Endothelial cell (in vitro differentiated cells): ENCODE measurements around the gene ETNPPL. TPM values are rescaled to one million over a fixed set of nuclear protein-coding genes. Genes with fewer than 3 reads are reported as not detected.

ENCODE experiments used
- DNase-seq: peaks from one replicate; pipeline ENCODE4 v3.0.0; 2021; ENCODE audit warnings: low spot score
- H3K27ac Mint-ChIP-seq: one replicate; pipeline ENCODE4 v1.8.0; 2021; ENCODE audit warnings: mixed read lengths, inconsistent platforms; ENCODE audit not compliant: unreplicated experiment
- H3K27me3 Mint-ChIP-seq: one replicate; pipeline ENCODE4 v1.8.0; 2021; ENCODE audit warnings: mild to moderate bottlenecking, moderate library complexity, mixed read lengths, inconsistent platforms; ENCODE audit not compliant: unreplicated experiment
- H3K36me3 Mint-ChIP-seq: one replicate; pipeline ENCODE4 v1.8.0; 2021; ENCODE audit warnings: mild to moderate bottlenecking, low read depth, mixed read lengths, inconsistent platforms; ENCODE audit not compliant: unreplicated experiment
- H3K4me1 Mint-ChIP-seq: one replicate; pipeline ENCODE4 v1.8.0; 2021; ENCODE audit warnings: mild to moderate bottlenecking, mixed read lengths, inconsistent platforms; ENCODE audit not compliant: unreplicated experiment
- H3K4me3 Mint-ChIP-seq: one replicate; pipeline ENCODE4 v1.8.0; 2021; ENCODE audit warnings: mild to moderate bottlenecking, mixed read lengths, inconsistent platforms; ENCODE audit not compliant: unreplicated experiment
- H3K9me3 Mint-ChIP-seq: one replicate; pipeline ENCODE4 v1.8.0; 2021; ENCODE audit warnings: mixed read lengths, inconsistent platforms; ENCODE audit not compliant: unreplicated experiment
- total RNA-seq: library from RNA; stranded (reverse); fragmentation: NEBNext Ultra II Directional; extraction: Animal tissue kit (Norgen Biotek cat#: 25700); gene quantifications from one replicate; pipeline ENCODE4 v1.2.1, GENCODE V29; 2021; ENCODE audit not compliant: unreplicated experiment
- TF ChIP-seq, protein P1 (sequence below): fragments of 200-600 bp; sonication (generic); IDR thresholded peaks from one replicate; pipeline ENCODE4 v1.5.0; 2021; ENCODE audit warnings: antibody characterized with exemption; ENCODE audit not compliant: unreplicated experiment

Gene ETNPPL
- total RNA-seq, 1 donor from 2014 or later, result not detected

DNA sequence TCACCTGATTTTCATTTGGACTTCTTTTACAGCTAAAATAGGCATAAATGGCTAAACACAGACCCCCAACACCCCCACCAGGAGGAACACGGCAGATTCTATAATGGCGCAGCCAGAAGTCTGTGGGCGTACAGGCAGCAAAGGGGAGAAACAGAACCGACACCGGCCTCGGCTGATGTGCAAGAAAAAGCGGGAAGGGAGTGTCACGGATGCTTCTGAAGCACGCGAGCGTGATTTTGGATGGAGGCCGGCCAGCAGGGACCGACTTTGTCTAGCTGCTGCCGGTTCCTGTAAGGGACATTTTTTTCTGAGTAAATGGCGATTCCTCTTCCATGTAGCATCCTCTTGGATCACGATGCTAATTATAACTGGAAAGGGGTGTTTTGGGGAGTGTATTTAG lies 24.9 kb upstream of the ETNPPL start:
- Mint-ChIP-seq H3K36me3 (no peaks in the 10 kb centered on the region), H3K27me3 (peaks cover 2% of the 10 kb centered on the region), H3K27ac (no peak overlapping the region), H3K4me1 (no peaks in the 10 kb centered on the region), H3K9me3 (no peaks in the 10 kb centered on the region), H3K4me3 (no peak overlapping the region)
- TF ChIP-seq, protein P1, sequence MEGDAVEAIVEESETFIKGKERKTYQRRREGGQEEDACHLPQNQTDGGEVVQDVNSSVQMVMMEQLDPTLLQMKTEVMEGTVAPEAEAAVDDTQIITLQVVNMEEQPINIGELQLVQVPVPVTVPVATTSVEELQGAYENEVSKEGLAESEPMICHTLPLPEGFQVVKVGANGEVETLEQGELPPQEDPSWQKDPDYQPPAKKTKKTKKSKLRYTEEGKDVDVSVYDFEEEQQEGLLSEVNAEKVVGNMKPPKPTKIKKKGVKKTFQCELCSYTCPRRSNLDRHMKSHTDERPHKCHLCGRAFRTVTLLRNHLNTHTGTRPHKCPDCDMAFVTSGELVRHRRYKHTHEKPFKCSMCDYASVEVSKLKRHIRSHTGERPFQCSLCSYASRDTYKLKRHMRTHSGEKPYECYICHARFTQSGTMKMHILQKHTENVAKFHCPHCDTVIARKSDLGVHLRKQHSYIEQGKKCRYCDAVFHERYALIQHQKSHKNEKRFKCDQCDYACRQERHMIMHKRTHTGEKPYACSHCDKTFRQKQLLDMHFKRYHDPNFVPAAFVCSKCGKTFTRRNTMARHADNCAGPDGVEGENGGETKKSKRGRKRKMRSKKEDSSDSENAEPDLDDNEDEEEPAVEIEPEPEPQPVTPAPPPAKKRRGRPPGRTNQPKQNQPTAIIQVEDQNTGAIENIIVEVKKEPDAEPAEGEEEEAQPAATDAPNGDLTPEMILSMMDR, result no peak
- DNase-seq, result no peak

DNA sequence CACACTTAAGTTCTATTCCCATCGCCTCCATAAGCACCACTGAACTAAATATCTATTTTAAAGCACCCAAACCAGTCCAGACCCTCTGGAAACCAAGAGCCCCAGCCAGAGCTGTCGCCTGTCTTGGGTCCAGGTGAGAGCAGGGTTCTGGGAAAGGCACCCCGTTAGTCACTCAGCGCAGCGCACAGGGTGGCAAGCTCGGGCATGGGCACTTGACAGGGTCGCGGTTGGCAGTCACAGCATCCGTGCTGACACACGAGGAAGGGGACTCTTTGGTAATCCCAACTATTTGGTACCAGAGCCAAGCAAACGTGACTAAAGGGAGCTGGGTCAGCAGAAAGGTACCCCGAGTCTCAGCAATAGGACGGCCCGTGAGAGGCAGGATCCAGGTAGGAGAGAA lies 24.3 kb upstream of the ETNPPL start:
- no peaks in the 10 kb centered on the region for H3K4me1 Mint-ChIP-seq
- TF ChIP-seq, protein P1, result no peak
- no peak overlapping the region for H3K4me3 Mint-ChIP-seq
- H3K27ac Mint-ChIP-seq, result no peak overlapping the region
- no peaks in the 10 kb centered on the region for H3K9me3 Mint-ChIP-seq
- H3K27me3 Mint-ChIP-seq, result peaks cover 2% of the 10 kb centered on the region
- no peaks in the 10 kb centered on the region for H3K36me3 Mint-ChIP-seq
- no peak for DNase-seq

DNA sequence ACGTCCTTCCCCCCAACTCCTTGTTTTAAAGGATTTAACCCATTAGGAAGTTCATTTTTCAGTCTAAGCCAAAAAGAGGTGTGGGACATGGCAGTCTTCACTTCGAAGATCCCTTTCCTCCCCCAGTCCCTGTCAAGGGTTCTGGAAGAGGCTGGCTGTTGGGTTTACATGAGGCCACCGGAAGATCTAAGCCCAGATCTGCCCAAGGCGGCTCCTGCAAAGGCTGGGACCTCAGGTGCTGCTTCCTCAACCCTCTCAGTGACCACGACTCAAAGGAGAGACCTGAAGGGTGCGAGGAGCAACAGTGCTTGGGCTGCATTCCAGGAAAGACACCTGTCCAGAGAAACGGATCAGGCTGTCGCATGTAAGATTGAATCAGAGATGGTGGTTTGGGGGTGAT lies 23.5 kb upstream of the ETNPPL start:
- no peaks in the 10 kb centered on the region for H3K4me1 Mint-ChIP-seq
- H3K27me3 Mint-ChIP-seq, result peaks cover 2% of the 10 kb centered on the region
- no peaks in the 10 kb centered on the region for H3K9me3 Mint-ChIP-seq
- DNase-seq, result no peak
- no peak overlapping the region for H3K27ac Mint-ChIP-seq
- TF ChIP-seq, protein P1, result no peak
- no peak overlapping the region for H3K4me3 Mint-ChIP-seq
- no peaks in the 10 kb centered on the region for H3K36me3 Mint-ChIP-seq

DNA sequence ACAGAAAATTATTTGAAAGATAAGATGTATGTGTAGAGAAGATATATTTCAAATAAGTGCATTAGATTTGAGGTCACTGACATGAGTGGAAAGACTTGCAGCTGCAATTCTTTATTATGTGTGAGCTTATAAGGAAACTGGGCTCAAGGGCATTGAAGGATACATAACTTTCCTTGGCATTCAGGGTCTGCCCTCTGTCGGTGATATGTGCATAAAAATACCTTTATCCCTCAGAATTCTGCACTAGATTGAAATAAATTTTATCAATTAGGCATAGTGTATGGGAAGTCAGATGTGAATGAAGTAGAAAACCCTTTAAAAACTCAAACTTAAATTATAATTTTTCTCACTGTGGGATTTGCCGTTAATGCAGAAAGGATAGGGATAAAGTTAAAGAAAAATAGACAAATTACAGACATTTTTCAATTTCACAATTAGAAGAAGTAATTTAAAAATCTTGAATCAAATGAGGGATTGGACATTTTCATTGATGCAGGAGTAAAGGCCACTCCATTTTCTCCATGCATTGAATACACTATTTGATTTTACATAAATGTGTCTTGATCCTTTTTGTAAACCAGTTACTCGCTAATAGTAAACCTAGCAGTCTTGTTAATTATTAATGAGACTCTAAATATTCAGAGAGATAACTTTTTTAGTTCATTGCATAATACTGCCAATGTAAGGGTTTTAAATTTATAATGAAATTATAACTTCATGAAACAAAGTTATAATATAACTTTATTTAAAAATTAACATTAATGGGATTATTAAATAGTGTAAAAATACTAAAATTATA lies 21.0 kb upstream of the ETNPPL start:
- no peak for DNase-seq

DNA sequence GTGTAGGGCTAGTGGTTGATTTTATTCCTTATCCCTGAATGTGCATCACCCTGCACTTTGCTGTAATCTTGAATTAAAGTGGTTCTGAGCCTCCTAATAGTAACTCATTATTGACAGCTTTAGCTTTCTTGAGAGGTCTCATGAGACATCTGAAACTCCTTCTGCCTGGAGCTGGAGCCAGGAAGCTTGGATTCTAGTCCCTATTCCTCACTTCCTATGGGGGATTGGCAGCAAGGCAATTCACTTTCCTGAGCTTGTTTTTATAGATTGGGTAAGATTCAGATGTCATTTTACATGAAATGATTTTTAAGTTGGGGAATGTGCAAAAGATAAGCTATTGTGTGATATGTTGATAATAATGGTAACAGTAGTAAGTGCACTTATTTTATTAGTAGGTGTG lies 17.1 kb upstream of the ETNPPL start:
- TF ChIP-seq, protein P1, result no peak

More for the DNA sequence above, 21.0 kb upstream of the ETNPPL start:
- no peaks in the 10 kb centered on the region for H3K9me3 Mint-ChIP-seq
- no peaks in the 10 kb centered on the region for H3K36me3 Mint-ChIP-seq
- peaks cover 2% of the 10 kb centered on the region for H3K27me3 Mint-ChIP-seq
- TF ChIP-seq, protein P1, result no peak
- peaks cover 4% of the 10 kb centered on the region for H3K4me1 Mint-ChIP-seq
- no peak overlapping the region for H3K27ac Mint-ChIP-seq
- H3K4me3 Mint-ChIP-seq, result no peak overlapping the region

More for the DNA sequence above, 17.1 kb upstream of the ETNPPL start:
- no peak overlapping the region for H3K27ac Mint-ChIP-seq
- no peaks in the 10 kb centered on the region for H3K27me3 Mint-ChIP-seq
- DNase-seq, result no peak
- H3K4me1 Mint-ChIP-seq, result peaks cover 4% of the 10 kb centered on the region
- H3K4me3 Mint-ChIP-seq, result no peak overlapping the region
- H3K36me3 Mint-ChIP-seq, result no peaks in the 10 kb centered on the region
- no peaks in the 10 kb centered on the region for H3K9me3 Mint-ChIP-seq
